Right lobe of liver (tissue), 6 donors: ENCODE results near the gene IER3. TPM values are rescaled to one million over a fixed set of nuclear protein-coding genes. Genes with fewer than 3 reads are reported as not detected.

Source experiments
- ATAC-seq, 4 donors: fragments of 200-7000 bp; cut with Tn5 transposase; one replicate each; pipeline ENCODE4 v1.9.1; 2020; ENCODE audit warnings: mild to moderate bottlenecking in 4 of 4, moderate library complexity in 4 of 4
- DNase-seq, 3 donors: peaks; one replicate each; pipeline ENCODE4 v3.0.0-alpha.2; 2020
- H3K27ac ChIP-seq, 3 donors: fragments of 200-600 bp; one replicate each; pipeline ENCODE4 v1.8.0; 2022
- H3K27me3 ChIP-seq, 2 donors: fragments of 200-600 bp; one replicate each; pipeline ENCODE4 v1.8.0; 2022
- H3K36me3 ChIP-seq, 4 donors: fragments of 200-600 bp; sonication (generic) in 1 of 4; one replicate each; pipeline versions ENCODE4 v1.5.1 to v1.8.0; 2017 to 2022; ENCODE audit warnings: control low read depth in 1 of 4
- H3K4me1 ChIP-seq, 4 donors: fragments of 200-600 bp; sonication (generic) in 1 of 4; one replicate each; pipeline versions ENCODE4 v1.5.1 to v1.8.0; 2017 to 2022; ENCODE audit warnings: control low read depth in 1 of 4
- H3K4me3 ChIP-seq, 3 donors: fragments of 200-600 bp; one replicate each; pipeline ENCODE4 v1.8.0; 2022
- H3K9me3 ChIP-seq, 4 donors: fragments of 200-600 bp; sonication (generic) in 1 of 4; one replicate each; pipeline versions ENCODE4 v1.5.1 to v1.8.0; 2017 to 2022; ENCODE audit warnings: control low read depth in 1 of 4
- CTCF ChIP-seq, 4 donors: fragments of 200-600 bp in 3 of 4; fragments of 450-650 bp in 1 of 4; IDR thresholded peaks; one replicate each; pipeline versions ENCODE4 v1.5.1 to v1.8.0; 2016 to 2022; ENCODE audit warnings: antibody characterized with exemption in 4 of 4, mild to moderate bottlenecking in 2 of 4
- POLR2A ChIP-seq: fragments of 450-650 bp; IDR thresholded peaks from one replicate; pipeline ENCODE4 v1.6.1; 2017; ENCODE audit warnings: antibody characterized with exemption, mild to moderate bottlenecking
- WGBS: methylation state at CpG from one replicate; pipeline ENCODE4 v1.1.6; 2018; ENCODE audit warnings: low coverage, low lambda C conversion rate; ENCODE audit not compliant: insufficient coverage; ENCODE audit errors: missing lambda C conversion rate; 5-methylcytosine and 5-hydroxymethylcytosine counted together
- intact Hi-C, 2 donors: fragments of 100-400 bp; cut with DNase I; formaldehyde crosslinking; loops; one replicate each; pipeline versions ENCODE4 v1.11.2 to v1.14.1; 2022
- total RNA-seq, 6 experiments: library from RNA; depleted of rRNA in 2 of 6; stranded (reverse); fragments of >200 nt in 2 of 6; fragmentation: NEBNext Ultra II Directional in 3 of 6; extraction: Animal tissue kit (Norgen Biotek cat#: 25700) in 3 of 6; gene quantifications; one replicate each; pipeline versions ENCODE4 v1.1.0 to v1.2.4, GENCODE V29; 2016 to 2023
- donor health status: DM: no; HTN: yes; CAD: no.
- donor health status: DM: no; HTN: no; CAD: no.
- donor health status: DM: no; HTN: no; CAD: no.
- donor health status: DM: no; HTN: yes; CAD: no.
- donor health status: DM: no; HTN: yes; CAD: no.

IER3 gene
- total RNA-seq, 6 experiments from 2014 or later, result 2.8 to 72.3 (median 24.5) TPM

GRCh38 chr6:30726506-30727413 is 17.6 kb downstream of the IER3 start:
- Histone ChIP-seq H3K36me3 (peaks cover 14 to 65% (median 38%) of the 10 kb centered on the region in 4 donors), H3K4me3 (no peak overlapping the region), H3K27me3 (no peaks in the 10 kb centered on the region), H3K4me1 (peaks cover 0 to 19% (median 9%) of the 10 kb centered on the region in 4 donors), H3K27ac (no peak overlapping the region), H3K9me3 (no peaks in the 10 kb centered on the region)
- intact Hi-C loops, result no loop called here
- DNase-seq (peak in 1 of 3 donors; percentile 22), ATAC-seq (no peak)
- WGBS, result 86% methylated on average over 9 of the region's 11 CpGs
- TF ChIP-seq CTCF (IDR thresholded peaks at IDR 0.05) (no peak), POLR2A (no peak)

- no peak for ATAC-seq
- Histone ChIP-seq H3K27me3 (no peaks in the 10 kb centered on the region), H3K4me3 (no peak overlapping the region), H3K9me3 (no peaks in the 10 kb centered on the region), H3K36me3 (peaks cover 14 to 65% (median 38%) of the 10 kb centered on the region in 4 donors), H3K4me1 (peaks cover 0 to 20% (median 9%) of the 10 kb centered on the region in 4 donors), H3K27ac (no peak overlapping the region)
- WGBS, result 67% methylated on average over 2 of the region's 3 CpGs
- TF ChIP-seq POLR2A (no peak), CTCF (IDR thresholded peaks at IDR 0.05) (no peak)
- intact Hi-C loops, result no loop called here
- peak in 1 of 3 donors; percentile 21 for DNase-seq
Observed at GRCh38 chr6:30725713-30726505, 18.4 kb downstream of the IER3 start.

GRCh38 chr6:30724906-30725667 is 19.3 kb downstream of the IER3 start:
- Histone ChIP-seq H3K36me3 (peaks cover 9 to 61% (median 35%) of the 10 kb centered on the region in 4 donors), H3K9me3 (no peaks in the 10 kb centered on the region), H3K4me1 (peaks cover 0 to 20% (median 7%) of the 10 kb centered on the region in 4 donors), H3K27ac (no peak overlapping the region), H3K27me3 (no peaks in the 10 kb centered on the region), H3K4me3 (no peak overlapping the region)
- DNase-seq (no peak), ATAC-seq (no peak)
- TF ChIP-seq CTCF (IDR thresholded peaks at IDR 0.05) (no peak), POLR2A (no peak)
- WGBS, result 47% methylated on average over 6 of the region's 6 CpGs
- intact Hi-C loops, result no loop called here
